NCI-H2196 (cell line): Measurements from ENCODE around the gene LEKR1.

Experiments used
- DNase-seq: peaks from one replicate; lab custom pipeline; 2025; ENCODE audit not compliant: unreplicated experiment; lab: John Stamatoyannopoulos, UW

LEKR1 gene

DNA sequence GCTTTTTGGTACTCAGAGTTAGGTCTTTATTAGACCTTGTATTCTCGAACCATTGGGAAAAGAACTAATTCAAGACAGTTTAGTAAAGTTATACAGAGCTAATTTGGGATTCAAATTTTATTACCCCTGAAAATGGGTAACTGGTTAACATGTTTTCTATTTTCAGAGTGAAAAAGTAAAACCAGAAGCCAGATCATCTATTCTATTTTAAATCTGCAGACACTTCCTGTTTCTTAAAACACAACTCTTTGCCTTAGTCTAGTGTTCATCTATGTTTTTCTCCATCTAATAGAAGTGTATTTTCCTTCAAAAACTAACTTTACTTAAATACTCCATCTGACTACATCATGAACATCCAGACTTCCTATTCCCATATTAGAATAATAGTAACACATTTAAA is 220.4 kb downstream of the LEKR1 start:
- DNase-seq: no peak

GRCh38 chr3:157051055-157051454 is 224.9 kb downstream of the LEKR1 start:
- DNase-seq: no peak

GRCh38 chr3:157051591-157051990 is 225.4 kb downstream of the LEKR1 start:
- DNase-seq: no peak

DNA sequence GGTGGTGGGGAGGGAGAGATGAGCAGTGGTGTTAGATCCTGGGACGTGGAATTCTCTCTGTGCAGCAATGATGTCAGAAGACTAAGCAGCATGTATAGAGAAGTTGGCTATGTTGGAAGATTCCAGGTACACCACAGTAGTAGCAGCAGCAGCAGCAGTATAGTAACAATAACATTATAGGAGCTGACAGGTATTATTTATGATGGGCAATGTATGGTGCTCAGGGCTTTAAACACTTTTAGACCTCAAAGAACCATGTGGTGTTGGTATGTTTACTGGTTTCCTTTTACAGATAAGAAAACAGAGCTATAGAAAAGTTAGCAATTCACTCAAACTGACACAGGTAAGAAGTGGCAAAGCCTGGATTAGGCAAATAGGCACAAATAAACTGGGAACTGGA is 229.9 kb downstream of the LEKR1 start:
- no peak for DNase-seq

- DNase-seq: no peak
Measured at GRCh38 chr3:157058392-157059071, 232.4 kb downstream of the LEKR1 start.

- DNase-seq: no peak
Measured at GRCh38 chr3:157059181-157059580, 233.0 kb downstream of the LEKR1 start.

GRCh38 chr3:157059661-157060060 is 233.5 kb downstream of the LEKR1 start:
- DNase-seq: no peak

GRCh38 chr3:157061265-157061664 is 235.1 kb downstream of the LEKR1 start:
- DNase-seq: no peak

DNA sequence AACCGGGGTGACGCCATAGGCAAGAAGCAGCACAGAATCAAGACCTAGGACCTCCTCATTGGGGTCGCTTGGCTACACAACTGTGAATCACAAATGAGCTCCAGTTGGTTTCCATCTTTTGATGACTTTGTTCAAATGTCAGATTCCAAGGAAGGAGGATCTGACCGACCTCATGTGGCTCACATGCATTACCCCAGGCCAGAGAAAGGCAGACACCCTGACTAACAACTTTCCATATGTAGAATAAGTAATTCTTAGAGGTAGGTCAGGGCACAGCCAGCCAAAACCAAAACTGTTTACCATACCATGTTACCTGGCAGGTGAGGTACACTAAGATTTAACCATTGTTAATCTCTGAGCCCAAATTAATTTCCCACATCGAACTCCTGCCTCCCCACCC is 237.3 kb downstream of the LEKR1 start:
- no peak for DNase-seq

GRCh38 chr3:157063926-157064325 is 237.8 kb downstream of the LEKR1 start:
- DNase-seq: no peak

DNA sequence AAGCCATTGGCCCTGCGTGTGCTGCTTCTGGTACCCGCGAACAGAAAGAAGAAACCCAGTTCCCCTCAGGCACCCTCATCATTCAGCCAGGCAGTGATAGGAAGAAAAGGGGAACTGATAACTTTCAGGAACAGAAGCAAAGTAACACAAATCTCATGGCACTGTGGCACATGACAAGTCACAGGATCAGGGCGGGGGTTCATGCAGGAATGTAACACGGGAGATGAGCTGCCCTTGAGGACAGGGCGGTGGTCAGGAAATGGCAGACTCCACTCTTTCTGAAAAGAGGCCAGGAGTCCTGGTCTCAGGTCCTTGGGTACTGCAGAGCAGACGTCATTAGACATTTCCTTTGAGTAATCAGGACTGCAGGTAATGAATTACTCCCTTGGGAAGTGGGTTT is 238.2 kb downstream of the LEKR1 start:
- DNase-seq: no peak

DNA sequence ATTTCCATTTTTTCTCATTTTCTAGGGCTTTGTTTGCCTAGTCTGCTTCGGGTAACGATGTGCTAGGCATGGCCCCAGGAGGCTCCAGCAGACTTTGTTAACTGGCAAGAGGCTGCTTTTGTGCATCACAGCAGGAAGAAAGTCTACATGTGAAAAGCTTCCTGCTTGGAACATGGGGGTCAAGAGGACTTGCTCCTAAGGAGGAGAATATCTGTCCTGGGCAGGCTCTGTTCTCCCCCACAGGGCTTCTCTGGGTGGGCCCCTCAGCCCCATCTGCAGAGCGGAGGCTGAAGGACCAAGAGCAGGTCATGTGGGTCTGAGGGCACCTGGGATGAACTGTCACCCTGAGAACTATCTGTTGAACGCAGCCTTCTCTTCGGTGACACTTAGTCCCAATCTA is 239.0 kb downstream of the LEKR1 start:
- no peak for DNase-seq

DNA sequence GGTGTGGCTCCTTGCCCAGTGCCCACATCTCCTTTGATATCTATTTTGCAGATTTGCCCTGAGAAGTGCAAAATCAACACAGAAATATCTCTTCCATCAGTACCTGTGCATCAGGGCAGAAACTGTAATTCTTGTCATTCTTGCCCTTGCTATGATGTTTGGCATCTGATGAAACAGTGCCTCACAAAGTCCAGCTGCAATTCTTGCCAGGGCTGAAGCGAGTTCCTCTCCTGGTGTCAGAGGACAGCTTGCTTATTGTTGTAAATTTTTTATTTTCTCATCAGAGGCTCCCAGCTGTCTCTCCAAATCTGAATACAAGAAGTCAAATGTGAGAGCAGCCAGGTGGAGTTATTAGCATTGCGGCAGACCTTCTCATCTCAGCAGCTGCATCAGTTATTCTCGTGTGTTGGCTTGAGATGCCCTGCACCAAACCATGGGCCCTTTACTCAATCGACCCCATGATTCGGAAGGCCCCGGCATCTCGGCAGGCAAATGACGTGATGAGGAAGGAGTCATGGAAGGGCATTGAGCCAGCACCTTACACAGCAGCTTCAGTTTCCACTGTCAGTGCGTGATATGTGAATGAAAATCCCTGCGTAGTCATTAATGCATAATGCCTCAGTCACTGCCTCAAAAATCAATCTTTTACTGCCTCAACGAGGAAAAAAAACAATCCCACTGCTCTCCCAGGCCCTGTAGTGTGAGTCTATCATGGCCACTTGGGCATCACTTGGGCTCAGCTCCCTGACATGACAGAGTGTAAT is 240.4 kb downstream of the LEKR1 start:
- DNase-seq: no peak

- DNase-seq: no peak
Measured at GRCh38 chr3:157067114-157067513, 241.0 kb downstream of the LEKR1 start.

DNA sequence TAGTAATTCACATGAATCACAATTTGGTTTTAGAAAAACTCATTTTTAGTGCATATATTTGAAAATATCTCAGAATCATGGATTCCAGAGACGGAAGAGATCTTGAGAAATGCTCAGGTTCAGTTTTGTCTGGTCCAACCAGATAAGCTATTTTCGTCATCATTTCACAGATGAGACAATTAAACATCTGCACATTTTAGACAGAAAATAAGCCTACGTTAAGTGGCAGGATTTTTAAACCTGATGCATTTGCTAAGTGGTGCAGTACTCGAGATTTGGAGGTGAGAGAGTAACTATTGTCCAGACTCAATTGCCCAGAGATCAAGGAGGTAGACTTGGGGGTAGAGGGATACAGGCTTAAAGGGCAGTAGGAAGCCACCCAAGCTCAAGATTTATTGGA is 243.3 kb downstream of the LEKR1 start:
- no peak for DNase-seq

- DNase-seq: no peak
Measured at GRCh38 chr3:157069846-157070677, 243.9 kb downstream of the LEKR1 start.

- no peak for DNase-seq
Measured at GRCh38 chr3:157070678-157070999, 244.5 kb downstream of the LEKR1 start.

GRCh38 chr3:157071744-157072525 is 245.8 kb downstream of the LEKR1 start:
- no peak for DNase-seq

- no peak for DNase-seq
Measured at GRCh38 chr3:157073810-157074209, 247.7 kb downstream of the LEKR1 start.

DNA sequence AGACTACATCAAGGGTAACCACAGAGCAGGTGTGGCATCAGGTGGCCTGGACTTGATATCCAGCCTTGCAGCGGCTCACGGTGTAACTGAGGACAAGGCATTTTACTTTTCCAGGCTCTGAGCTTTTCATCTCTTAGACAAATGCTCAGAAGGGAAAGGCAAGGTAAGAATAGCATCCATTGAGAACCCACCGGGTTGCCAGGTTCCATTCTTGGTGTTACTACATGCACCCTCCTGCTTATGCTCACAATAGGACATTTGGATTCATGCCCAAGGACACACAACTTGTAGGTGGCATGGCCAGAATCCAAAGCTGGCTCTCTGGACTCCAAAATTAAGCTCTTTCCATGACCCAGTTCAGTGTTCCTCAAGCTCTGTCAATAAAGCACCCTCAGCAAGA is 248.3 kb downstream of the LEKR1 start:
- no peak for DNase-seq

DNA sequence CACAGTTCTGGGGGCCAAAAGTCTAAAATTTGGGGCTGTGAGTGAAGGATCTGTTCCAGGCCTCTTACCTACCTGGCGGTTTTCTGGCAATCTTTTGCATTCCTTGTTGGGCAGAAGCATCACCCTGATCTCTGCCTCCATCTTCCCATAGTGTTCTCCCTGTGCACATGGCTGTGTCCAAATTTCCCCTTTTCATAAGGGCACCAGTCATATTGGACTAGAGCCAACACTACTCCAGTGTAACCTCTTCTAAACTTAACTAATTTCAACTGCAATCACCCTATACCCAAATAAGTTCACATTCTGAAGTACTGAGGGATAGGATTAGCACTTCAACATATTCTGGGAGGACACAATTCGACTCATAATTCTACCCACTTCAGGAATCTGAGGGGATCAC is 248.8 kb downstream of the LEKR1 start:
- no peak for DNase-seq
